ENCODE data around the gene GNG7. TPM values are rescaled to one million over a fixed set of nuclear protein-coding genes. Genes with fewer than 3 reads are reported as not detected.
A peak's percentile ranks its signal among the peaks of the same experiment; 100 is the strongest.

The GNG7 gene
- total and polyA plus RNA-seq, 4 donors: 0.75 to 6.0 (median 2.1) TPM

DNA sequence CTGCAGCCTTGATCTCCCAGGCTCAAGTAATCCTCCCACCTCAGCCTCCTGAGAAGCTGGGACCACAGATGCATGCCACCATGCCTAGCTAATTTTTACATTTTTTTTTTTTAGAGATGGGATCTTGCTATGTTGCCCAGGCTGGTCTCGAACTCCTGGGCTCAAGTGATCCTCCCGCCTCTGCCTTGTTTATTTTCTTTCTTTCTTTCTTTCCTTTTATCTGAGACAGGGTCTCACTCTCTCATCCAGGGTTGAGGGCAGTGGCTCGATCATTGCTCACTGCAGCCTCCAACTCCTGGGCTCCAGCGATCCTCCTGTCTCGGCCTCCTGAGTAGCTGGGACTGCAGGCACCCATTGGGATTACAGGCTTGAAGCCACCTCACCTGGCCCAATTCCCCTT, 3.8 kb upstream of the GNG7 start:
- DNase-seq (no peak), ATAC-seq (ENCODE audit: low FRiP score) (no peak)
- intact Hi-C loops (cut with DNase I): no loop called here
- no peaks in the 10 kb centered on the region for H3K36me3 ChIP-seq (ENCODE audit: control insufficient read depth in 1 of 2, insufficient read depth in 2 of 2, low read length in 1 of 2)
- no peaks in the 10 kb centered on the region for H3K9me3 ChIP-seq (ENCODE audit: control insufficient read depth, low read length)
- H3K4me1 ChIP-seq (ENCODE audit: control insufficient read depth in 1 of 2, insufficient read depth in 2 of 2, low read length in 2 of 2): no peaks in the 10 kb centered on the region
- H3K27ac ChIP-seq (ENCODE audit: low read depth in 1 of 2, low read length in 2 of 2): no peak overlapping the region
- H3K4me3 ChIP-seq (ENCODE audit: low read length in 2 of 2): no peak overlapping the region
- 91 to 96% methylated on average over 5 of the region's 5 CpGs for WGBS, 2 donors
- H3K27me3 ChIP-seq (ENCODE audit: control insufficient read depth in 1 of 2, insufficient read depth in 2 of 2, low read length in 1 of 2): no peaks in the 10 kb centered on the region

- no peak for DNase-seq
- Histone ChIP-seq H3K9me3 (ENCODE audit: control insufficient read depth, low read length) (no peaks in the 10 kb centered on the region), H3K27me3 (ENCODE audit: control insufficient read depth in 1 of 2, insufficient read depth in 2 of 2, low read length in 1 of 2) (no peaks in the 10 kb centered on the region), H3K27ac (ENCODE audit: low read depth in 1 of 2, low read length in 2 of 2) (no peak overlapping the region), H3K4me1 (ENCODE audit: control insufficient read depth in 1 of 2, insufficient read depth in 2 of 2, low read length in 2 of 2) (no peaks in the 10 kb centered on the region), H3K36me3 (ENCODE audit: control insufficient read depth in 1 of 2, insufficient read depth in 2 of 2, low read length in 1 of 2) (no peaks in the 10 kb centered on the region), H3K4me3 (ENCODE audit: low read length in 2 of 2) (no peak overlapping the region)
- no peak for ATAC-seq (ENCODE audit: low FRiP score)
- intact Hi-C loops (cut with DNase I): loop anchor here in 1 of 2 donors (5.0 kb wide), 1 partner anchor 34 kb away; no protein-coding TSS in a partner anchor
- 70 to 75% methylated on average over 6 of the region's 6 CpGs for WGBS, 2 donors
Measured at GRCh38 chr19:2703691-2704216, 1.3 kb upstream of the GNG7 start.

DNA sequence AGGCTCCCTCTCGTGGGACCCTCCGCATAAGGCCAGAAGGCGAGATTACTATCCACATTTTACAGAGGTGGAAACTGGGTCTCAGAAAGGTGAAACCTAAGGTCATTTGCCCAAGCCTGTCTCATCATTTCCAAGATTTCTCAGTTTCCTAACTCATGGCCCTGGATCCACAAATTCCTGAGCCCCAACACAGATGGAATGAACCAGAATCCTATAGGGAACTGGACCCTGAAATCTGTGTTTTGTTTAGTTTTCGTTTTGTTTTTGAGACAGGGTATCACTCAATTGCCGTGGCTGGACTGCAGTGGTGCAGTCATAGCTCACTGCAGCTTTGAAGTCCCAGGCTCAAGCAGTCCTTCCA, 563 bp upstream of the GNG7 start:
- WGBS, 2 donors: 70 to 76% methylated on average over 5 of the region's 5 CpGs

DNA sequence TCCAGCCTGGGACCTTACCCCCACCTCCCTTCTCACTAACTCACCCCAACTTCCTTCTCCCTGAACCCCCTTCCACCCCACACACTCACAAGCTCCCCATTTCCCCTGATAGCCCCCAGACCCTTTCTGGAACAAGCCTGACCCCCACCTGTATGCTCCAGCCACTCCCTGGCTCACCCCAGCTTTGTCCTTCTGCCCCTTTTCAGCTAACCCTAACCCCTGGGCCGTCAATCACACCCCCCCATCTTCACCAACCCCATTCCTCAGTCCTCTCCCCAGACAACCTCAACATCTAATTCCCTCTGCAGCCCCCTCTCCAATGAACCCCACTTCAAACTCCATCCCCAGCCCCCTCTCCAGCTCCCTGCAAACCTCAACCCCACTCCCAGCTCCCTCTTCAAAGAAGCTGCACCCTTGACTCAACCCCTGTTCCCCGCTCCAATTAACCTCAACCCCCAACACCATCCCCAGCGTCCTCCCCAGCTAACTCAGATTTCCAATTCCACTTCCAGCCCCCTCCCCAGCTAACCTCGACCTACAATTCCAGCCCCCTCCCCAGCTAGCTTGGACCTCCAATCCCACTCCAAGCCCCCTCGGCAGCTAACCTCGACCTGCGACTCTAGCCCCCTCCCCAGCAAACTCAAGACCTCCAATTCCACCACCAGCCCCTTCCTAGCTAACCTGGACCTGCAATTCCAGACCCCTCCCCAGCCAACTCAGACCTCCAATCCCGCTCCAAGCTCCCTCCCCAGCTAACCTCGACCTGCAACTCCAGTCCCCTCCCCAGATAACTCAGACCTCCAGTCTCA, 929 bp downstream of the GNG7 start:
- no peak overlapping the region for H3K27ac ChIP-seq (ENCODE audit: low read depth in 1 of 2, low read length in 2 of 2)
- no peak overlapping the region for H3K4me3 ChIP-seq (ENCODE audit: low read length in 2 of 2)
- DNase-seq (no peak), ATAC-seq (ENCODE audit: low FRiP score) (no peak)
- H3K4me1 ChIP-seq (ENCODE audit: control insufficient read depth in 1 of 2, insufficient read depth in 2 of 2, low read length in 2 of 2): no peaks in the 10 kb centered on the region
- no peaks in the 10 kb centered on the region for H3K36me3 ChIP-seq (ENCODE audit: control insufficient read depth in 1 of 2, insufficient read depth in 2 of 2, low read length in 1 of 2)
- no peaks in the 10 kb centered on the region for H3K27me3 ChIP-seq (ENCODE audit: control insufficient read depth in 1 of 2, insufficient read depth in 2 of 2, low read length in 1 of 2)
- intact Hi-C loops (cut with DNase I): loop anchor here in 1 of 2 donors (5.0 kb wide), 1 partner anchor 36 kb away; no protein-coding TSS in a partner anchor
- H3K9me3 ChIP-seq (ENCODE audit: control insufficient read depth, low read length): no peaks in the 10 kb centered on the region
- WGBS, 2 donors: 2 to 3% methylated on average over 9 of the region's 9 CpGs

More for the DNA sequence above, 563 bp upstream of the GNG7 start:
- Histone ChIP-seq H3K36me3 (ENCODE audit: control insufficient read depth in 1 of 2, insufficient read depth in 2 of 2, low read length in 1 of 2) (no peaks in the 10 kb centered on the region), H3K4me1 (ENCODE audit: control insufficient read depth in 1 of 2, insufficient read depth in 2 of 2, low read length in 2 of 2) (no peaks in the 10 kb centered on the region), H3K27me3 (ENCODE audit: control insufficient read depth in 1 of 2, insufficient read depth in 2 of 2, low read length in 1 of 2) (no peaks in the 10 kb centered on the region), H3K9me3 (ENCODE audit: control insufficient read depth, low read length) (no peaks in the 10 kb centered on the region), H3K4me3 (ENCODE audit: low read length in 2 of 2) (peak overlapping the region in 1 of 2 donors; percentile 14), H3K27ac (ENCODE audit: low read depth in 1 of 2, low read length in 2 of 2) (no peak overlapping the region)
- ATAC-seq (ENCODE audit: low FRiP score) (no peak), DNase-seq (no peak)
- intact Hi-C loops (cut with DNase I): loop anchor here in 1 of 2 donors (5.0 kb wide), 1 partner anchor 34 kb away; no protein-coding TSS in a partner anchor

GRCh38 chr19:2700660-2701360, 1.7 kb downstream of the GNG7 start:
- H3K27me3 ChIP-seq (ENCODE audit: control insufficient read depth in 1 of 2, insufficient read depth in 2 of 2, low read length in 1 of 2): no peaks in the 10 kb centered on the region
- H3K9me3 ChIP-seq (ENCODE audit: control insufficient read depth, low read length): no peaks in the 10 kb centered on the region
- no peaks in the 10 kb centered on the region for H3K4me1 ChIP-seq (ENCODE audit: control insufficient read depth in 1 of 2, insufficient read depth in 2 of 2, low read length in 2 of 2)
- H3K36me3 ChIP-seq (ENCODE audit: control insufficient read depth in 1 of 2, insufficient read depth in 2 of 2, low read length in 1 of 2): no peaks in the 10 kb centered on the region
- no peak overlapping the region for H3K27ac ChIP-seq (ENCODE audit: low read depth in 1 of 2, low read length in 2 of 2)
- intact Hi-C loops (cut with DNase I): loop anchor here in 1 of 2 donors (5.0 kb wide), 1 partner anchor 36 kb away; no protein-coding TSS in a partner anchor
- ATAC-seq (ENCODE audit: low FRiP score) (no peak), DNase-seq (no peak)
- H3K4me3 ChIP-seq (ENCODE audit: low read length in 2 of 2): no peak overlapping the region
- WGBS, 2 donors: 15 to 18% methylated on average over 26 of the region's 26 CpGs

GRCh38 chr19:2699413-2700140, 2.9 kb downstream of the GNG7 start:
- intact Hi-C loops (cut with DNase I): loop anchor here in 1 of 2 donors (5.0 kb wide), 1 partner anchor 38 kb away; no protein-coding TSS in a partner anchor
- 77 to 82% methylated on average over 15 of the region's 15 CpGs for WGBS, 2 donors
- Histone ChIP-seq H3K27me3 (ENCODE audit: control insufficient read depth in 1 of 2, insufficient read depth in 2 of 2, low read length in 1 of 2) (no peaks in the 10 kb centered on the region), H3K36me3 (ENCODE audit: control insufficient read depth in 1 of 2, insufficient read depth in 2 of 2, low read length in 1 of 2) (no peaks in the 10 kb centered on the region), H3K4me1 (ENCODE audit: control insufficient read depth in 1 of 2, insufficient read depth in 2 of 2, low read length in 2 of 2) (no peaks in the 10 kb centered on the region), H3K4me3 (ENCODE audit: low read length in 2 of 2) (no peak overlapping the region), H3K9me3 (ENCODE audit: control insufficient read depth, low read length) (no peaks in the 10 kb centered on the region), H3K27ac (ENCODE audit: low read depth in 1 of 2, low read length in 2 of 2) (no peak overlapping the region)
- DNase-seq: no peak
- ATAC-seq (ENCODE audit: low FRiP score): no peak

DNA sequence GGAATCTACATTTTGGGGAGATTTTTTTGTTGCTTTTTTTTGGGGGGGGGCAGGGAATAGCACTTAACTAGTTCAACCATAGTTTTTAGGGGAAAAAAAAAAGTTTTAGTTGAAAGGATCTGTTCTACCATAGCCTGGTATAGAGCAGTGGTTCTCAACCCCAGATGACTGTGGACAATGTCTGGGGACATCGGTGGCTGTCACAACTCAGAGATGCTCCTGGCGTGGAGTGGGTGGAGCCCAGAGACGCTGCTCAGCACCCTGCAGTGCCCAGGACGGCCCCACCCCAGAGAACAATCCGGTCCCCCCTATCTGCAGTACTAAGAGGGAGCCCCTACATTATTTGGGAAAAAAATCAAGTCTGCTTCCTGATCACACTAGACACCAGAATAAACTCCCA, 8.3 kb downstream of the GNG7 start:
- H3K27me3 ChIP-seq (ENCODE audit: control insufficient read depth in 1 of 2, insufficient read depth in 2 of 2, low read length in 1 of 2): no peaks in the 10 kb centered on the region
- intact Hi-C loops (cut with DNase I): no loop called here
- no peaks in the 10 kb centered on the region for H3K4me1 ChIP-seq (ENCODE audit: control insufficient read depth in 1 of 2, insufficient read depth in 2 of 2, low read length in 2 of 2)
- WGBS, 2 donors: 65 to 80% methylated on average over 5 of the region's 5 CpGs
- H3K36me3 ChIP-seq (ENCODE audit: control insufficient read depth in 1 of 2, insufficient read depth in 2 of 2, low read length in 1 of 2): no peaks in the 10 kb centered on the region
- no peak overlapping the region for H3K27ac ChIP-seq (ENCODE audit: low read depth in 1 of 2, low read length in 2 of 2)
- DNase-seq (no peak), ATAC-seq (ENCODE audit: low FRiP score) (no peak)
- no peaks in the 10 kb centered on the region for H3K9me3 ChIP-seq (ENCODE audit: control insufficient read depth, low read length)
- H3K4me3 ChIP-seq (ENCODE audit: low read length in 2 of 2): no peak overlapping the region

- intact Hi-C loops (cut with DNase I): no loop called here
- Histone ChIP-seq H3K4me3 (ENCODE audit: low read length in 2 of 2) (no peak overlapping the region), H3K27ac (ENCODE audit: low read depth in 1 of 2, low read length in 2 of 2) (no peak overlapping the region), H3K36me3 (ENCODE audit: control insufficient read depth in 1 of 2, insufficient read depth in 2 of 2, low read length in 1 of 2) (no peaks in the 10 kb centered on the region), H3K27me3 (ENCODE audit: control insufficient read depth in 1 of 2, insufficient read depth in 2 of 2, low read length in 1 of 2) (no peaks in the 10 kb centered on the region), H3K4me1 (ENCODE audit: control insufficient read depth in 1 of 2, insufficient read depth in 2 of 2, low read length in 2 of 2) (no peaks in the 10 kb centered on the region), H3K9me3 (ENCODE audit: control insufficient read depth, low read length) (no peaks in the 10 kb centered on the region)
- WGBS, 2 donors: 42 to 43% methylated on average over 12 of the region's 12 CpGs
- ATAC-seq (ENCODE audit: low FRiP score) (no peak), DNase-seq (no peak)
Measured at GRCh38 chr19:2693492-2694160, 8.9 kb downstream of the GNG7 start.

All from aorta (tissue), 5 donors.